Pancreas (tissue), 10 donors: ENCODE results near the gene KRTAP10-12. TPM values are rescaled to one million over a fixed set of nuclear protein-coding genes. Genes with fewer than 3 reads are reported as not detected.

Source experiments
- ATAC-seq, 4 donors: fragments of 200-7000 bp; cut with Tn5 transposase; one replicate each; pipeline versions ENCODE4 v1.8.0 to v1.9.1; 2020; ENCODE audit warnings: mild to moderate bottlenecking in 4 of 4, moderate library complexity in 4 of 4
- DNase-seq, 6 donors: peaks; one replicate each; pipeline ENCODE4 v3.0.0-alpha.2; 2020
- FAIRE-seq: peaks from 2 replicates; lab custom pipeline; 2012; peaks lifted over from hg19 to GRCh38; lab: Jason Lieb, UNC
- H3K27ac ChIP-seq, 4 donors: fragments of 200-600 bp; sonication (generic); 1 replicate in 3 of 4; 2 replicates in 1 of 4; pipeline versions ENCODE4 v1.5.0 to v1.8.0; 2020
- H3K27me3 ChIP-seq, 4 donors: fragments of 200-600 bp; one replicate each; pipeline ENCODE4 v1.8.0; 2021
- H3K36me3 ChIP-seq, 3 donors: fragments of 200-600 bp; sonication (generic) in 1 of 3; one replicate each; pipeline versions ENCODE4 v1.5.0 to v1.8.0; 2020 to 2021
- H3K4me1 ChIP-seq, 3 donors: fragments of 200-600 bp; one replicate each; pipeline ENCODE4 v1.8.0; 2021
- H3K4me3 ChIP-seq, 4 donors: fragments of 200-600 bp; sonication (generic) in 2 of 4; one replicate each; pipeline versions ENCODE4 v1.5.0 to v1.8.0; 2020 to 2021
- H3K9me3 ChIP-seq, 4 donors: fragments of 200-600 bp; one replicate each; pipeline ENCODE4 v1.8.0; 2021
- CTCF ChIP-seq, 4 donors: fragments of 200-600 bp; sonication (generic) in 3 of 4; IDR thresholded peaks; one replicate each; pipeline versions ENCODE4 v1.5.0 to v1.8.0; 2021; ENCODE audit warnings: antibody characterized with exemption in 4 of 4
- WGBS, 2 donors: extraction: QIAGEN DNeasy Blood & Tissue Kit; methylation state at CpG; one replicate each; pipeline ENCODE4 v1.1.7; 2013; 5-methylcytosine and 5-hydroxymethylcytosine counted together
- intact Hi-C, 3 donors: fragments of 100-400 bp; cut with DNase I; formaldehyde crosslinking; loops; one replicate each; pipeline versions ENCODE4 v1.11.1 to v1.14.2; 2022
- polyA plus RNA-seq, 2 donors: library from polyadenylated mRNA; stranded (reverse); fragments of 200-250 nt; gene quantifications; one replicate each; pipeline ENCODE4 v1.2.3, GENCODE V29; 2013
- total RNA-seq, 6 donors: library from RNA; stranded (reverse); fragmentation: NEBNext Ultra II Directional in 4 of 6; extraction: Animal tissue kit (Norgen Biotek cat#: 25700) in 4 of 6; gene quantifications; one replicate each; pipeline versions ENCODE4 v1.2.1 to v1.2.4, GENCODE V29; 2021 to 2023
- donor health status: healthy with polysubstance abuse.
- donor health status: DM: no; HTN: no; CAD: no; lungs with moderate emphysema.
- donor health status: DM: no; HTN: no; CAD: no.
- donor health status: control.
- donor health status: control.
- donor health status: Bipolar disorder and iron deficiency.
- donor health status: DM: yes; HTN: yes; CAD: no.
- donor health status: DM: no; HTN: no; CAD: no.
- donor health status: DM: no; HTN: no; CAD: no.
- donor health status: DM: yes; HTN: yes; CAD: no.

Gene KRTAP10-12
- total and polyA plus RNA-seq, 8 donors = not detected

- Histone ChIP-seq H3K27ac (no peak overlapping the region), H3K4me3 (no peak overlapping the region), H3K36me3 (no peaks in the 10 kb centered on the region), H3K9me3 (no peaks in the 10 kb centered on the region), H3K4me1 (no peaks in the 10 kb centered on the region), H3K27me3 (peaks cover 0 to 7% (median 0%) of the 10 kb centered on the region in 4 donors)
- 36 to 52% methylated on average over 17 of the region's 17 CpGs for WGBS, 2 donors
- no peak for FAIRE-seq
- intact Hi-C loops = no loop called here
- no peak for DNase-seq
- no peak for TF ChIP-seq CTCF (IDR thresholded peaks at IDR 0.05)
- no peak for ATAC-seq
Measured at GRCh38 chr21:44699502-44700001, 2.6 kb downstream of the KRTAP10-12 start.

DNA sequence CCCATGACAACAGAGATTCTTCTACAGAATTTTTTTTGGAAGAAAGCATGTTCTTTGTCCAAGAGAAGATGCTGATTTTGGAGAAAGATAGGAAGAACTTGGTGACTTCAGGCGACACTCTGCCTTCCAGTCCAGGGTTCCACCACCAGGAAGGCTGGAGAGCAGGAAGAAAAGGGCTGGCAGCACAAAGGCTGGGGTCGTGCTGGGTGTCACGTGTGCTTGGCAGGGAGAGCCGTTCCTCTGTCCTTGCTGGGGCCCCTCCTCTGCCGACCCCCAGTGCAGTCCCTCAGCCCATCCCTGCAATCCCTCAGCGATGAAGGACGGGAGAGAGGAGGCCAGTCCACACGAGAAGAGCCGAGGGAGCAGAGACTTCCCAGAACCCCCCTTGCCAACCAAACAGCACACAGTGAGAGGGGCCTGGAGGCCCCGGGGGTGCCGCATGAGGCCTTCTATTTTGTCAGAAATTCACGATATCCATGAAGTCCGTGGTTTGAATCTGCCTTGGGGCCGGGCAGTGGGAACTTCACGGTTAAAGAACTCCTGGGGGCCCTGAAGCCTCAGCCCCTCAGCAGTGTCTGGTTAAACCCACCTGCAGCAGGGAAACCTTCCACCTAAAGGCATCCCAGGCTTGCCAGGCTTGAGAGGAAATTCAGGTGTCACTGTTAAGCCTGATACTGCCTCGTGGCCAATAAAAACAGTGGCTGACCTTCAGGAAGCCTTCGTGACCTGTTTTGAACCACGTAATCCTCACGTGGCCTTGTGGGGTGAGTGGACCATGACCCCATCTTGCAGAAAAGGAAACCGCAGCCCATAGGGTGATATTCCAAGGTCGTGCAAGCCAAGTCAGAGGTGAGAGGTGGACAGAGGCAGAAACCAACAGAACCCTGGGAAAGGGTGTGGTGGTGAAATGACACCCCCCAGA is 3.4 kb downstream of the KRTAP10-12 start:
- no peaks in the 10 kb centered on the region for H3K9me3 ChIP-seq
- DNase-seq (no peak), ATAC-seq (no peak), FAIRE-seq (no peak)
- no peaks in the 10 kb centered on the region for H3K4me1 ChIP-seq
- no peak overlapping the region for H3K27ac ChIP-seq
- TF ChIP-seq CTCF (IDR thresholded peaks at IDR 0.05) = no peak
- H3K36me3 ChIP-seq = no peaks in the 10 kb centered on the region
- peaks cover 0 to 7% (median 0%) of the 10 kb centered on the region in 4 donors for H3K27me3 ChIP-seq
- intact Hi-C loops = no loop called here
- no peak overlapping the region for H3K4me3 ChIP-seq
- 37% methylated on average over 21 of the region's 21 CpGs for WGBS, 2 donors

DNA sequence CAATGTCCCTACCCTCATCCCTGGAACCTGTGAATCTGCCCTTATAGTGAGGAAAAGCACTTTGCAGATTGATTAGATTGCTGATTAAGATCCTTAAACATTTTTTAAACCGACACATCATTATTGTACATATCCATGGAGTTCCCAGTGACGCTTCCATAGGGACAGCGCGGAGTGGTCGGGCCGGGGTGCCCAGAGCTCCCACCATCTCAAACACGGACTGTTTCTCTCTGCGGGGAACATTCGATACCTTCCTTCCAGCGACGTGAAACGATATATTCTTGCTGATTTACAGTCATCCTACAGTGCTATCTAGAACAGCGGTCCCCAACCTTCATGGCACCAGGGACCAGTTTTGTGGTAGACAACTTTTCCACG is 4.0 kb downstream of the KRTAP10-12 start:
- WGBS, 2 donors = 67 to 73% methylated on average over 14 of the region's 14 CpGs
- Histone ChIP-seq H3K27me3 (peaks cover 0 to 8% (median 0%) of the 10 kb centered on the region in 4 donors), H3K4me3 (no peak overlapping the region), H3K4me1 (no peaks in the 10 kb centered on the region), H3K36me3 (no peaks in the 10 kb centered on the region), H3K27ac (no peak overlapping the region), H3K9me3 (no peaks in the 10 kb centered on the region)
- intact Hi-C loops = no loop called here
- no peak for ATAC-seq
- no peak for FAIRE-seq
- TF ChIP-seq CTCF (IDR thresholded peaks at IDR 0.05) = no peak
- DNase-seq = no peak

DNA sequence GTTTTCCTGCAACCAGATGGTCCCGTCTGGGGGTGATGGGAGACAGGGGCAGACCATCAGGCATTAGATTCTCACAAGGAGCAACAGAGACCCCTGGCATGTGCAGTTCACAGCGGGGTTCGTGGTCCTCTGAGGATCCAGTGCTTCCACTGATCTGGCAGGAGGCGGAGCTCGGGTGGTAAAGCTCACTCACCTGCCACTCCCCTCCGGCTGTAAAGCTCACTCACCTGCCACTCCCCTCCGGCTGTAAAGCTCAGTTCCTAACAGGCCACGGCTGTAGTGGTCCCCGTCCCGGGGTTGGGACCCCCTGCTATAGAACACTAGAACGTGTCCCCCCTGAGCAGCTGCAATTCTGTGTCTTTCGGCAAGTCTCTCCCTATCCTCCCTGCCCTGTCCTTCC is 4.6 kb downstream of the KRTAP10-12 start:
- TF ChIP-seq CTCF (IDR thresholded peaks at IDR 0.05) = no peak
- FAIRE-seq (no peak), DNase-seq (no peak), ATAC-seq (no peak)
- H3K36me3 ChIP-seq = no peaks in the 10 kb centered on the region
- no peaks in the 10 kb centered on the region for H3K9me3 ChIP-seq
- no peak overlapping the region for H3K27ac ChIP-seq
- H3K4me3 ChIP-seq = no peak overlapping the region
- intact Hi-C loops = no loop called here
- H3K4me1 ChIP-seq = no peaks in the 10 kb centered on the region
- 25 to 42% methylated on average over 11 to 12 of the region's 12 CpGs for WGBS, 2 donors
- peaks cover 0 to 13% (median 1%) of the 10 kb centered on the region in 4 donors for H3K27me3 ChIP-seq
